AG09309 (cell line): ENCODE measurements around the gene GAL3ST2.

Source experiments
- DNase-seq: peaks from one replicate; pipeline ENCODE4 v3.0.0-alpha.2; 2010; ENCODE audit warnings: low read depth
- H3K4me3 ChIP-seq: 2 replicates; pipeline ENCODE4 v1.5.1; 2011; ENCODE audit warnings: mild to moderate bottlenecking, low read depth, low read length, moderate library complexity; ENCODE audit not compliant: control insufficient read depth
- TF ChIP-seq, protein P1 (sequence below): IDR thresholded peaks from 2 replicates; pipeline ENCODE4 v1.5.1; 2011; ENCODE audit warnings: mild to moderate bottlenecking, low read depth, low read length, inconsistent platforms; ENCODE audit not compliant: insufficient read depth, control insufficient read depth; ENCODE audit errors: missing control alignments

The GAL3ST2 gene

DNA sequence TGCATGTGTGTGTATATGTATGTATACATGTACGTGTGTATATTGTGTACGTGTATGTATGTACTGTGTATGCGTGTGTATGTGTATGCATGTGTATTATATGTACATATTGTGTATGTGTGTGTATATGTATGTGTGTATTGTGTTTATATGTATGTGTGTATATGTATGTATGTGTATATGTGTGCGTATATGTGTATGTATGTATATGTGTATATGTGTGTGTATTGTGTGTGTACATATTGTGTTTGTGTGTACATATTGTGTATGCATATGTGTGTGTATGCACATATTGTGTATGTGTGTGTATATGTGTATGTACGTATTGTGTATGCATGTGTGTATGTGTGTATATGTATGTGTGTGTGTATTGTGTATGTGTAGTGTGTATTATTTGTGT, 16.8 kb downstream of the GAL3ST2 start:
- TF ChIP-seq, protein P1, sequence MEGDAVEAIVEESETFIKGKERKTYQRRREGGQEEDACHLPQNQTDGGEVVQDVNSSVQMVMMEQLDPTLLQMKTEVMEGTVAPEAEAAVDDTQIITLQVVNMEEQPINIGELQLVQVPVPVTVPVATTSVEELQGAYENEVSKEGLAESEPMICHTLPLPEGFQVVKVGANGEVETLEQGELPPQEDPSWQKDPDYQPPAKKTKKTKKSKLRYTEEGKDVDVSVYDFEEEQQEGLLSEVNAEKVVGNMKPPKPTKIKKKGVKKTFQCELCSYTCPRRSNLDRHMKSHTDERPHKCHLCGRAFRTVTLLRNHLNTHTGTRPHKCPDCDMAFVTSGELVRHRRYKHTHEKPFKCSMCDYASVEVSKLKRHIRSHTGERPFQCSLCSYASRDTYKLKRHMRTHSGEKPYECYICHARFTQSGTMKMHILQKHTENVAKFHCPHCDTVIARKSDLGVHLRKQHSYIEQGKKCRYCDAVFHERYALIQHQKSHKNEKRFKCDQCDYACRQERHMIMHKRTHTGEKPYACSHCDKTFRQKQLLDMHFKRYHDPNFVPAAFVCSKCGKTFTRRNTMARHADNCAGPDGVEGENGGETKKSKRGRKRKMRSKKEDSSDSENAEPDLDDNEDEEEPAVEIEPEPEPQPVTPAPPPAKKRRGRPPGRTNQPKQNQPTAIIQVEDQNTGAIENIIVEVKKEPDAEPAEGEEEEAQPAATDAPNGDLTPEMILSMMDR: no peak
- H3K4me3 ChIP-seq: no peak overlapping the region
- no peak for DNase-seq

DNA sequence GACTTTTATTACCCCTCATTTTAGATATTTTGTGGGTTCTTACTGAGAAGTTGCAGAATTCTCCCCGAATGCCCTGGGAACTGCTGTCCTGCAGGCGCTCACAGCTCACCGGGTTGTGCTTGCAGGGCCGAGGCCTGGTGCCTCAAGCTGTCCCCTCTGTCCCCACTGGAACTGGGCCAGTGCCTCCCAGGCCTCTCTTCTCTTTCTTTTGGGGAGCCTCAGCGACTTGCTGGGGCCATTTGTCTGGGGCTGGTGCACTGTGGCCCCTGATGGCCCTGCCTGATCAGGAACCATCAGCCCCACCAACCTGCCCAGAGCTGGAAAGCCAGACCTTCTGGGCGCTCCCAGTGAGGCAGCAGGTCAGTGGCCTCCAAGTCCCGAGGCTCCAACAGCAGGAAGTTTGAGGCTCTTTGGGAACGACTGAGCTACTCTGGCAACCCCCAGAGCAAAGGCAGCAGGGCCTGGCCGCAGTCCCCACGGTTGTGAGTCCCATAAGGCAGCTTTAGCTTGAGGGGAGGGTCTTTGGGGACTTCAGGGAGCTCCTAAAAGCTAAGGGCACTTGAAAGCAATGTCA, 17.7 kb downstream of the GAL3ST2 start:
- DNase-seq: no peak
- TF ChIP-seq, protein P1: no peak
- no peak overlapping the region for H3K4me3 ChIP-seq

DNA sequence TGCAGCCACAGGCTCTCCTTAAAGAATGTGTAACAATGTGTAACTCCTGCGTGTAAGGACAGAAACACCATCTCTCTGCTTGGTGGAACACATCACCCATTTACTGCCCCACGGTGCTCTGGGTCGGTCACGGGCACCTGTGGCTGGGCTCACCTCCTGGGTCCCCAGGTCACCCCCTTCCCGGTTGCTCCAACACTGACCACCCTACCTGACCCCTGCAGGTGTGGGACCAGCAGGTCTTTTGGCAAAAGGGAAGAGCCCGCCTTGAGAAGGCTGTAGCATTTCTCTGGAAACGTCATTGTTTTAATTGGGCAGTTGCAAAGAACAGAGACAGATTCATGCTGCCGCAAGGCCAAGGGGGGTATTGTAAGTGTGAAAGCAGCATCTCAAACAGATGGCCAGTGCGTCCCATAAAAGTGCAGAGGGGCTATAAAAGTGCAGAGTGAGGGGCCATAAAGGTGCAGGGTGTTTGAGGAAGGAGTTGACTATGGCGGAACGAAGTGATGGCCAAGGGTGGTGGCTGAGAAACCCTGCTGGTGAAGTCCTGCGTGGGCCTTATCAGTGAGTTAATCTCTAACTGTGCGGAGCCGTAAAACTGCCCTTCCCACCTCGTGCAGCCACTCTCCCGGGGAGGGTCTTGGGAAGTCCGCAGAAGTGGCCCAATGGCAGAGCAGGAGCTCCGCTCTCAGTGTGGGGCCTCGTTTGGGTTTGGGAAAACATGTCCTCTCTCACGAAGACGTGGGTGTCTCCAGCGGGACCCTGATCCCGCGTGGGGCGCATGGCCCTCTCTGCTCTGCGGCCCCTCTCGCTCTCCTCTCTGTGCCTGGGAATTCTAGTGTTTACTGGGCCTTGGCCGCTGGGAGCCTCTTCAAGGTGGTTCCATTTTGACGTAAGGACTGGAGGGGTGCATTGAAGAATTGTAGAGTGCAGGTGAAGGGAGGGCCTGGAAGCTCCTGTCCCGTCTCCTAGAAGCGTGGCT, 18.7 kb downstream of the GAL3ST2 start:
- H3K4me3 ChIP-seq: no peak overlapping the region
- TF ChIP-seq, protein P1: no peak
- DNase-seq: no peak

DNA sequence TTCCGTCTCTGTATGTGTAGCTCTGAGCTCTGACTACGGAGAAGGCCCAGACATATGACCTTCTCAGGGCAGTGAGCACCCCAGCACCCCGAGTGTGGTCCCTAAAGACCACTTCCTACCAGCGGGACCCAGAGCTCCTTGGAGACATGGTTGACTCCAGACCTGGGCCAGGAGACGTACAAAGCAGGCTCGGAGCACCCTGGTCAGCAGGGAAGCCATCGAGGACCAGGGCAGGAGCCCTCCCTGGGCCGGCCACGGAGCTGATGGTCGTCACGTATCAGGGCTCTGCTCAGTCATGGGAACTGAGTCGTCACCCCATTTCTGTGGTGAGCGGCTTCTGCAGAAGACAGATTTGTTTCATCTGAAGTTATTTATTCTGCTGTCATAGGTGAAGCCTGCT, 19.6 kb downstream of the GAL3ST2 start:
- TF ChIP-seq, protein P1: no peak
- no peak for DNase-seq
- no peak overlapping the region for H3K4me3 ChIP-seq

DNA sequence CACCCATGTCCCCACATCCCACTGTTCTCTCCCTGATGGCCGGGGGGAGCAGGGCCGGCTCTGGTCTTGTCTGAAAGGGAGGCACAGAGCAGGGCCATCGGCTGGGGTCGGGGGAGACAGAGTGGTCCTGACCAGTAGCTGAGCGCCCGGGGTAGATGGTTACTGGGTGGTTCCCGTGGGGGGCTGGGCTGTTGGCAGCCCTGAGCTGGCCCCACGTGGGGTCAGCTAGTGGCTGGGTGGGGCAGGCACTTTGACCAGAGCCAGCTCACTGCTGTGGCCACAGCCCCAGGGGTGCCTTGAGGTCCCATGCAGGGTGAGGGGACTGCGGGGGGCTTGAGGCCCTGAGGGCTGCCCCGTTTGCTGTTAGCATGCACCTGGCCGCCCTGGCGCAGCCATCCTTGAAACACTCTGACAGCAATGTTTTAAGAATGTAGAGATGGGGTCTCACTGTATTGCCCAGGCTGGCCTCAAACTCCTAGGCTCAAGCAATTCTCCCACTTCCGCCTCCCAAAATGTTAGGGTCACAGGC, 20.1 kb downstream of the GAL3ST2 start:
- TF ChIP-seq, protein P1: no peak
- no peak for DNase-seq
- no peak overlapping the region for H3K4me3 ChIP-seq

DNA sequence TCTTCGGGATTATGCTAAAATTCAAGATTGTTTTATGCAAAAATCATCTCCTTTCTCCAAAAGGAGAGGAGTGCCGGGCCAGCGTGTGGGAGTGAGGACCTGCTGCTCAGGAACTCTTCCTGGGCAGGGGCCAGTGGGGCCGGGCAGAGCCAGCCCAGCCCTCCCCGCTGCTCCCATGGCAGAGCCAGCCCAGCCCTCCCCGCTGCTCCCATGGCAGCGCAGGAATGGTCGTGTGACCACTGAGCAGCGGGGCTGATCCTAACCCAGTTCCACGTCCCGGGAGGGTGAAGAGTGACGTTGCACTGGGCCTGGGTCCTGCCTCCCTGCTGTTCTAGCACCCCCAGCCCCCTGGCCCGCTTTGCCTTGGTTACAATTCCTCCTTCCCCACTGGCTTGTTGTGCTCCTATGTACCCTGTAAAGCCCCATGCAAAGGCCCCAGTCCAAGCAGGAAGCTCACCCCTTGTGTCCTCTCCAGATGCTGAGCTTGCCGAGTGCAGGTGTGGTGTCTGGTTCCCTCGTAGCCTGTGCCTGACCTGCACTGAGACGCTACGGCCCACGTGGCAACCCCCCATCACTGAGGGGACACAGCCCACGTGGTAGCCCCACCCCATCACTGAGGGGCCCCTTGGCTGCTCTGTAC, 20.9 kb downstream of the GAL3ST2 start:
- H3K4me3 ChIP-seq: no peak overlapping the region
- no peak for DNase-seq
- TF ChIP-seq, protein P1: no peak
